Activated T-cell treated with anti-CD3 and anti-CD28 coated beads, Interleukin-2, amount 50 U/mL, for 72 hours (primary cell): ENCODE measurements around the gene CNBD2. TPM values are rescaled to one million over a fixed set of nuclear protein-coding genes. Genes with fewer than 3 reads are reported as not detected.
"Not testable (repeated sequence)": the region's sequence is repeated elsewhere in the genome, so short reads cannot be mapped to it uniquely, and the experiment has no call there.

Experiments
- ATAC-seq, 2 donors: fragments of 150-1000 bp; cut with Tn5 transposase; replicated peaks in 1 of 2; 2 replicates each; pipeline ENCODE4 v1.10.0; 2021; ENCODE audit warnings: moderate library complexity in 2 of 2, mild to moderate bottlenecking in 1 of 2
- DNase-seq, 2 donors: peaks; one replicate each; pipeline ENCODE4 v3.0.0; 2021 to 2022; ENCODE audit warnings: mixed read lengths in 1 of 2
- H3K27ac Mint-ChIP-seq: one replicate; pipeline ENCODE4 v1.8.0; 2022; ENCODE audit warnings: mild to moderate bottlenecking, moderate library complexity, mixed read lengths
- H3K27me3 Mint-ChIP-seq: one replicate; pipeline ENCODE4 v1.8.0; 2022; ENCODE audit warnings: low read depth, mixed read lengths
- H3K36me3 Mint-ChIP-seq, 2 donors: one replicate each; pipeline ENCODE4 v1.8.0; 2022; ENCODE audit warnings: mixed read lengths in 2 of 2, mild to moderate bottlenecking in 1 of 2; ENCODE audit not compliant: insufficient read depth in 2 of 2
- H3K4me1 Mint-ChIP-seq: one replicate; pipeline ENCODE4 v1.8.0; 2022; ENCODE audit warnings: low read depth, mixed read lengths
- H3K4me3 Mint-ChIP-seq, 2 donors: one replicate each; pipeline ENCODE4 v1.8.0; 2022; ENCODE audit warnings: mild to moderate bottlenecking in 2 of 2, mixed read lengths in 2 of 2, moderate library complexity in 2 of 2
- H3K9me3 Mint-ChIP-seq, 2 donors: one replicate each; pipeline ENCODE4 v1.8.0; 2022; ENCODE audit warnings: mixed read lengths in 2 of 2
- total RNA-seq, 2 donors: library from RNA; stranded (reverse); gene quantifications; one replicate each; pipeline ENCODE4 v1.2.3, GENCODE V29; 2022

CNBD2 gene
- total RNA-seq = 10 to 100 TPM in 1 of 2 donors, 1 to 10 TPM in 1; 8.4 to 10.2 TPM

DNA sequence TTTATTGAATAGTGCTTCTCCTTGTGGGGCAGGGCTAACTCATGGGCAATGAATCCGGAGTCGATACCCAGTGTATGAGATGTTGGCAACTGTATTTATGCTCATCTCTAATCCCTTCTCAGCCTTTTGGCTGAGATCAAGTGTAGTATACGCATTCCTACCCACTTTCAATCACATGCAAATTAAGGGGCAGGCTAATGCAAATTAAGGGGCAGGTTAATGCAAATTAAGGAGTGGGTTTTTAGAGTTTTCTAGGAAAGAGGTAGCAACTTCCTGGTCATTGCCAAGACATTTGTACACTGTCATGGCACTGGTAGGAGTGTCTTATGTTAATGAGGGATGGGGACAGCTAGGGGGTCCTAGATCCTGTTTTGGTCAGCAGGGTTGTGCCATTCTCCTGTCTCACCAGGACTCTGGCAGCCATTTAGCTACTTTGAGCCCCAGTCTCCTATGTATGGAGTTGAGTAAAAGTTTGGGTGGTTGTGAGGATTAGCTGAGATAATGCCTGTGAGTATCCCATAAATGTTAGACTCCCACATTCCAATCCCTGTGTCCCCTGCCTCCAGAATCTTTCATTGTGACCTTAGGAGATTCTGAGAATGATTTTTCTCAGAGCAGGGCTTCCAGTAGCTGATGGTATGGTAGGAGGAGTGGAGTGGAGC lies at the start of gene CNBD2:
CNBD2 (plus strand) TSS at position 612 of the 662 bp plus-strand sequence. CDS start 173 bp downstream, outside the sequence.
- peaks cover 5% of the 10 kb centered on the region for H3K4me1 Mint-ChIP-seq
- no peaks in the 10 kb centered on the region for H3K9me3 Mint-ChIP-seq
- no peaks in the 10 kb centered on the region for H3K27me3 Mint-ChIP-seq
- no peak for DNase-seq
- H3K36me3 Mint-ChIP-seq = no peaks in the 10 kb centered on the region
- no peak within 1 kb of the TSS for H3K4me3 Mint-ChIP-seq
- H3K27ac Mint-ChIP-seq = no peak within 1 kb of the TSS
- ATAC-seq = no peak

DNA sequence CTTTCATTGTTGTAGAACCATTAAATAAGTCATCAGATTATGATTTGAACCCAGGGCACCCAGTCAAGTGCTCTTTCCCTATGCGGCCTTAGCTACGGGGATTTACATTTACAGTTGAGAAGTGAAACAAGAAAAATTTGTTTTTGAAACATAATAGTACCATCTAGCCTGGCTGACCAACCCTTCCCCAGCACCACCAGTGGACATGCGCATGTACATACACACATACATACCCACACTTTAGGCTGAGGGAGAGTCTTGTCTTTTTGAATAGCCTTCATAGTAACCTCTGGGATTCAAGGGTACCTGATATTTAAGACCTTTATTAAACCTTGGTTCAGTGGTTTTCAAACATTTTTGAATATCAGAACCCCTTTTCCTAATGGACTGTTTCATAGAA lies 47.9 kb upstream of the CNBD2 start:
- Mint-ChIP-seq H3K4me1 (no peaks in the 10 kb centered on the region), H3K27ac (no peak overlapping the region), H3K9me3 (no peaks in the 10 kb centered on the region), H3K4me3 (no peak overlapping the region), H3K36me3 (peaks cover 6 to 16% of the 10 kb centered on the region in 2 donors), H3K27me3 (no peaks in the 10 kb centered on the region)
- no peak for ATAC-seq
- no peak for DNase-seq

DNA sequence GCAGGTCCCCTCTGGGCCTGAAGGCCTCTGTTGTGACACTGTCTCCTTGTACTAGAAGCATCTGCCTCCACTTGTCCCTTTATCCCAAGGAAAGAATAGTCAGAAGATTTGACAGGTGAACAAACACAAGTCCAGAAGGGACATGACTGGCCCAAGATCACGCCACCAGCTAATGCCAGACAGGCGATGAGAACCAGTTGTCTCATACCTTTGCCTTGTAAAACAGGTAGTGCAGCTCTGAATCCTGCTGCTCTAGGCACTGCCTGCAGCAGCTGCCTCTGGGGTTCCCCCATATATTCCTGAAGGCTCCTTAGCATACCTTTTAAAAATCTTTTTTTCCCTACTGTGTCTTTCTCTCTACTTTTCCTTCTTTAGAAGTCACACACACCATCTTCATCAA lies 39.1 kb upstream of the CNBD2 start:
- H3K27ac Mint-ChIP-seq = no peak overlapping the region

DNA sequence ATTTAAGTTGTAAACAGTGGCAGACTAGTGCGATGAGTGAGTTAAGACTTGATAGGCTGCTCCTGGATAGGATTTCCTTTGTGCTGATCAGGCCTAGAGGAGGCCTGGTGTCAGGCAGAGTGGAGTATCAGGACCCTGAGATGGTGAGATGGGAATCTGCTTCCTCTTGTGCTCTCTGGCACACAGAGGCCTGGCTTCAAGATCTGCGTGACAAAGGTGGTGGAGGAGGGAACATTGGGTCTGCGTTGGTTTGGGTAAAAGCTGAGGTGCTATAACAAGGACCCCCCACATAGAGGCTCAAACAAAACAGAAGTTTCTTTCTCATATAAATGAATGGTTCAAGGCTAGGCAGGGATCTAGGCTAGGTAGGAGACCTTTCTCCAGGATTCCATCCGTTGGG lies 34.3 kb upstream of the CNBD2 start:
- Mint-ChIP-seq H3K4me3 (no peak overlapping the region), H3K27ac (no peak overlapping the region), H3K27me3 (no peaks in the 10 kb centered on the region), H3K4me1 (peaks cover 11% of the 10 kb centered on the region), H3K9me3 (no peaks in the 10 kb centered on the region), H3K36me3 (peaks cover 6 to 15% of the 10 kb centered on the region in 2 donors)
- ATAC-seq = no peak
- DNase-seq = no peak

More for the DNA sequence above, 39.1 kb upstream of the CNBD2 start:
- Mint-ChIP-seq H3K4me1 (peaks cover 11% of the 10 kb centered on the region), H3K9me3 (no peaks in the 10 kb centered on the region), H3K36me3 (peaks cover 6 to 20% of the 10 kb centered on the region in 2 donors), H3K4me3 (no peak overlapping the region), H3K27me3 (no peaks in the 10 kb centered on the region)
- DNase-seq (no peak), ATAC-seq (no peak)

DNA sequence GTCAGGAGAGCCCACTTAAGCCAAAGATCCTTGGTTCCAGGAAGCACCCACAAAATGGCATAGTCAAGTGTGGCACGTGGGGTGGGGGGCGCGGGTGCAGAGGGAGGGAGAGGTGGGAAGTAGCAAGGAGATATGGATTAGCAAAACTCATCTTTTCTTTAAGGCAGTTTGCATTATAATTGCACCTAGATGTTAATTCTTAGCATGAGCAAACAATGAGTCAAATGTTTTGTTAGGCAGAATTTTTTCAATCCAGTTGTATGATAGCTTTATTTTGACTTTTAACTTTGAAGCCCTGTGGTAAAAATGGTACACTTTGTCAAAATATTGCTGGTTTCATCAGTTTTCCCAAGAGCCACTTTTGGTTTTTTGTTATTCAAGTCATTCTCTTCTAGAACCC lies 29.1 kb upstream of the CNBD2 start:
- H3K36me3 Mint-ChIP-seq = peaks cover 0 to 11% of the 10 kb centered on the region in 2 donors
- H3K27ac Mint-ChIP-seq = no peak overlapping the region
- ATAC-seq (no peak), DNase-seq (no peak)
- H3K9me3 Mint-ChIP-seq = no peaks in the 10 kb centered on the region
- H3K4me3 Mint-ChIP-seq = no peak overlapping the region
- no peaks in the 10 kb centered on the region for H3K27me3 Mint-ChIP-seq
- no peaks in the 10 kb centered on the region for H3K4me1 Mint-ChIP-seq

DNA sequence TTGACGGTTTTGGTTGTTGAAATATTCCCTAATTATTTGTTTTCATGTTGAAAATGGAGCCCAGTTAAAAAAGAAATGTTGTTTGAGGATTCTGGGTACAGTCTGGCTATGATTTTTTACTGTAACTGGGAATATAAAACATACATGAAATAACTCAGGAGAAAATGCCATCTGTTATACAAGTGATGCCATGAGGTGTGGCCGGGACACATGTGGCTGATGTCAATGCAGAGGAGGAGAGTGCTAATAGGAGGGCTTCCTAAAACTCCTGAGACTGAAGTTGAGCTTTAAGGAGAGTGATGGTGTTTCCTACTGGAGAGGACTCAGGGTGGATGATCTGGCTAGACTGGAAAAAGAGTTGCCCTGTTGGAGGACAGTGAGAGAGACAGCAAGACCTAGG lies 26.8 kb upstream of the CNBD2 start:
- Mint-ChIP-seq H3K9me3 (no peaks in the 10 kb centered on the region), H3K27ac (no peak overlapping the region), H3K27me3 (no peaks in the 10 kb centered on the region), H3K4me1 (no peaks in the 10 kb centered on the region), H3K36me3 (peaks cover 0 to 14% of the 10 kb centered on the region in 2 donors), H3K4me3 (no peak overlapping the region)
- DNase-seq (no peak), ATAC-seq (no peak)

DNA sequence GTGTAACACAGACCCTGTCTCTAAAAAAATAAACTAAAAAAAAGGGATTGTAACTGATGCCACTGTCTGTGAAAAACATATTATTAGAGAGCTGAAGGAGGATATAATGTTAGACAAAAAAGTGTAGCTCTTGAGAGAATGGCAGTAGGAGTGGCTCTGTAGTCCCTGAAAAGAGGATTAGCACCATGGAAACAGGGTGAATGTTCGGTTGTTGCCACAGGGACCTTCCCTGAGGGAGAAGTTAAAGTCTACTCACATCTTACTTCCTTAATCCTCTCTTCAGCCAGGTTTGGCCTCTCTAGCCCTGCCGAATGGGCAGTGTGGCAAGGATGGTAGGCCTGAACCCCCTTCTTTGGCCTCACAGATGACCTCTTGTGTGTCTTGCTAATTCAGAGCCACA lies 26.1 kb upstream of the CNBD2 start:
- DNase-seq = no peak
- Mint-ChIP-seq H3K36me3 (peaks cover 0 to 14% of the 10 kb centered on the region in 2 donors), H3K4me3 (no peak overlapping the region), H3K4me1 (peaks cover 1% of the 10 kb centered on the region), H3K27me3 (no peaks in the 10 kb centered on the region), H3K27ac (no peak overlapping the region), H3K9me3 (no peaks in the 10 kb centered on the region)
- ATAC-seq = no peak

DNA sequence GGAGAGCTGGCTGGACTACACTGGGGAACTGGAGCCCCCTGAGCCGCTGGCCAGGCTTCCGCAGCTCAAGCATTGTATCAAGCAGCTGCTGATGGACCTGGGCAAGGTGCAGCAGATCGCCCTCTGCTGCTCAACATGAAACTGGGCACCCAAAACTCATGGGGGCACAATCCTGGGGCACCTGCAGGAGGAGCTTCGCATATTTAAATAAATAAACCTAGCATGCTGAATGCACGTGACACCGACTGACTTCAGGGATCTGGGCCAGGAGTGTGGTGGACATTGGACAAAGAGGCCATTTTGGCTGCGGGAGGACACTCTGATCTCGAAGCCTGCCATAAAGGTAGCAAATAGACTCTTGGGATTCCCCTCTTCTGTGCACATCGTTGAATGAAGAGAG lies 20.9 kb upstream of the CNBD2 start:
- H3K27me3 Mint-ChIP-seq = no peaks in the 10 kb centered on the region
- ATAC-seq (peak; percentile 51 to 52), DNase-seq (peak; percentile 31 to 39)
- H3K4me3 Mint-ChIP-seq = no peak overlapping the region
- peaks cover 10% of the 10 kb centered on the region for H3K4me1 Mint-ChIP-seq
- no peaks in the 10 kb centered on the region for H3K9me3 Mint-ChIP-seq
- H3K27ac Mint-ChIP-seq = no peak overlapping the region
- H3K36me3 Mint-ChIP-seq = peaks cover 2 to 9% of the 10 kb centered on the region in 2 donors

DNA sequence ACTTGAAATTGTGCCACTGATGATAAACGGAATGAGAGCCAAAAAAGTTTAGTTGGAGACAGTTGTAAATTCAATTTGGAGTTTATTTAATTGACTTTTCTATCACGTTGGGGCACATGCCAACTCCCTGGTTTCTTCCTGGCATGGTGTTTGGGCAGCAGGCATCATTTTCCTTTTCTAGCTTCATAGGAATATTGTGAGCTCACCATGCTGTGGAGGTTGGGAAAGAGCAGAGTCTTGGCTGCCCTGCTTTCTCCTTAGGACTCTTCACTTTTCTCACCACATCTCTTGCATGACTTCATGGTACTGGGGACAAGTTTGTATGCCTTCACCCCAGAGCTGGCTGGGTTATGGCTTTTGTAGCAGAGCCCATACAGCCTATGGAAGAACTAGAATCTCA lies 20.5 kb upstream of the CNBD2 start:
- ATAC-seq (no peak), DNase-seq (no peak)
- peaks cover 4 to 10% of the 10 kb centered on the region in 2 donors for H3K36me3 Mint-ChIP-seq
- no peaks in the 10 kb centered on the region for H3K27me3 Mint-ChIP-seq
- H3K4me3 Mint-ChIP-seq = no peak overlapping the region
- no peak overlapping the region for H3K27ac Mint-ChIP-seq
- no peaks in the 10 kb centered on the region for H3K9me3 Mint-ChIP-seq
- H3K4me1 Mint-ChIP-seq = peaks cover 14% of the 10 kb centered on the region

DNA sequence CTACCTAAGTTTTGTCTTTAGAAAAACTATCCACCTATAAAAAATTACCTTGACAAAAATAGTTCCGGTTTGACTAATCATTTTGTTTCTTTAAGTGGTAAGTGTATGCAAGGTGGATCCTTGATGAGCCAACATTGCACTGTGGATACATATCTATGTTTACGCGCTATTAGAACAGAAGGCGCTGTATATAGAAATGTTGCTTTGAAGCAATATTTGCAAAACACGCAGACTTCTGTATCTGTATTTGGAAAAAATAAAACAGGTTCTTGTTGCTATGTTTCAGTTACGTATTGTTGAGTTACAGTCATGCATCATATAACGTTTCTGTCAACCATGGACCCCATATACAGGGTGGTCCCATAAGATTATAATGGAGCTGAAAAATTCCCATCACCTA lies 18.3 kb upstream of the CNBD2 start:
- DNase-seq = no peak
- H3K36me3 Mint-ChIP-seq = peaks cover 9 to 12% of the 10 kb centered on the region in 2 donors
- ATAC-seq = no peak

DNA sequence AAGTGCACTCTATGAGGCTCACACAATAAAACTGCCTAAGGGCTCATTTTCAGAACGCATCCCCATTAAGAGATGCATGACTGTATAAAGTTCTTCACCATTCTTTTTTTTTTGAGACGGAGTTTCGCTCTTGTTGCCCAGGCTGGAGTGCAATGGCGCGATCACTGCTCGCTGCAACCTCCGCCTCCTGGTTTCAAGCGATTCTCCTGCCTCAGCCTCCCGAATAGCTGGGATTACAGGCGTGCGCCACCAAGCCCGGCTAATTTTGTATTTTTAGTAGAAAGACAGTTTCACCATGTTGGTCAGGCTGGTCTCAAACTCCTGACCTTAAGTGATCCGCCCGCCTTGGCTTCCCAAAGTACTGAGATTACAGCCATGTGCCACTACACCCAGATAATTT lies 16.3 kb upstream of the CNBD2 start:
- H3K27me3 Mint-ChIP-seq, H3K9me3 Mint-ChIP-seq, H3K36me3 Mint-ChIP-seq, ATAC-seq, DNase-seq: not testable (repeated sequence)
- Mint-ChIP-seq H3K4me3 (peak overlapping the region; percentile 100), H3K4me1 (peaks cover 19% of the 10 kb centered on the region), H3K27ac (peak overlapping the region; percentile 96)

More for the DNA sequence above, 18.3 kb upstream of the CNBD2 start:
- Mint-ChIP-seq H3K27me3 (no peaks in the 10 kb centered on the region), H3K9me3 (no peaks in the 10 kb centered on the region), H3K4me1 (peaks cover 19% of the 10 kb centered on the region), H3K4me3 (no peak overlapping the region), H3K27ac (no peak overlapping the region)

DNA sequence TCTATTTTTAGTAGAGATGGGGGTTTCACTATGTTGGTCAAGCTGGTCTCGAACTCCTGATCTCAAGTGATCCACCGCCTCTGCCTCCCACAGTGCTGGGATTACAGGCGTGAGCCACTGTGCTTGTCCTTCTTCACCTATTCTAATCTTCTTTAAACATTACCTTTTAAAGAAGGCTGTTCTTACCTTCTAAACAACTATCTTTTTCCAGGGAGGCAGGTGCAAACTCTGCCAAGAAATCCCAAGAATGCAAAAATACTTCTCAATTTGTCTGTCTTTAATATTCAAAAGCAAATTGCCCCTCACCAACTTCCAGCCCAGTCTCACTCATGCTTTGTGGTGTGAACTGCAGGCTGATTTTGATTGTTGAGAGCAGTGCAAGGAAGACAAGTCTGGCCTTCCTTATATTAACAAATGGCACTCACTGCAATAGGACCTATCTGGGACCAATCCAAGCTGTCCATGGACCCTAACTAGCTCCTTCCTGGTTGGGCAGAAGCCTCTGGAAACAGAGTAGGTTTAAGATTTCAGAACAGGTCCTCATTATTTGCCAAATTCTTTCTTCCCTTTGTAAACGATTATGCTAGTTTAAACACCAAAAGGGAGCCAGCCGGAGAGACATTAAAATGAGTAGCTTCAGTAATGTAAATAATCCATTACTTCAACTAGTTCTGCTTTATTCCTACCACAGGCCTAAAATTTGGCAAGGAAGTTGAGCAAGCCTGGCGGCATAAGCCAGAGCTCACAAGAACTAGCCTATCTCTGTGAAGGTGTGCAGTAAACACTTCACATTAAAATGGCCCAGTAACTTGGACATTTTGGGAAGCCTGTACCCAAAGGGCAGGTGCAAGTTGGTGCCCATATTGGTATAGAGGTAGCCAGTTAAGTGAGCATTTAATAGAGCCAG lies 15.7 kb upstream of the CNBD2 start:
- Mint-ChIP-seq H3K36me3 (peaks cover 6 to 9% of the 10 kb centered on the region in 2 donors), H3K4me1 (peaks cover 15% of the 10 kb centered on the region), H3K27me3 (no peaks in the 10 kb centered on the region), H3K9me3 (no peaks in the 10 kb centered on the region), H3K4me3 (peak overlapping the region; percentile 100), H3K27ac (peak overlapping the region; percentile 96)
- peak in 1 of 2 donors; percentile 8 for DNase-seq
- no peak for ATAC-seq

DNA sequence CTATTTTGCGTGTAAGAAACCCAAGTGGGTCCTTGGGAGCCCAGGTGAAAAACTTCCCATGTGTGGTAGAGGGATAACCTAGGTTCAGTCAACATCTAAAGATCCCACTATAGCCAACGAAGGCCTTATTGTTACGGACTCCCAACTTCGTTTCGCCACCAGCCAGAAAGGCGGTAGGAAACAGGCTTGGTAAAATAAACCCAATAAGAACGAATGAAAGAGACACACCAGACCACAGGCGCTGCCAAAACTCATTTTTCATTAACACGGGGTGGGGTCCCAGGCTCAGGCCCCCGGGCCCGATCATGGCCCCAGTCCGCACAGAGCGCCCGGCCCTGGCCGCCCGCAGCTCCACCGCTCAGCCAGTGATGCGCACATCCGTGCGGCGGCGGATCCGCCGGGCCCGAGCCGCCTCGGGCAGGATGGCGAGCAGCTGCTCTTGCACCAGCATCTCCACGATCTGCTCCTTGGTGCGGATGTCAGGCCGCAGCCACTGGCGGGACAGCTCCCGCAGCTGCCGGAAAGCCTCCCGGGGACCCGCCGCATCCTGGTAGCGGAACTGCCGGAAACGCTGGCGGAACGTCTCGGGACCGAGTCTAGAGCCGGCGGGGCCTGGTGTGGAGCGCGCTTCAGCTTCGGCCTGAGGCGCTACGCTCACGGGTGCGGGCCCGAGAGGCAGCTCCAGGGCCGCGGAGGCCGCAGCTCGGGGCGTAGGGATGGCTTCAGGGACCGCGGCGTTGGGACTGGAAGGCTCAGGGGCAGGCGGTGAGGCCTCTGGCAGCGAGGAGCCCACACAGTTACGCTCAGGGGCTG lies 14.8 kb upstream of the CNBD2 start:
- no peaks in the 10 kb centered on the region for H3K9me3 Mint-ChIP-seq
- peaks cover 15% of the 10 kb centered on the region for H3K4me1 Mint-ChIP-seq
- H3K27me3 Mint-ChIP-seq = no peaks in the 10 kb centered on the region
- peak overlapping the region; percentile 99 for H3K27ac Mint-ChIP-seq
- peak; percentile 72 to 79 for DNase-seq
- peak overlapping the region; percentile 100 for H3K4me3 Mint-ChIP-seq
- peaks cover 6 to 9% of the 10 kb centered on the region in 2 donors for H3K36me3 Mint-ChIP-seq
- peak; percentile 38 to 39 for ATAC-seq
